A673 (cell line): ENCODE data around the gene CDH23. TPM values are rescaled to one million over a fixed set of nuclear protein-coding genes. Genes with fewer than 3 reads are reported as not detected.

Source experiments
- BruUV-seq: library from RNA; stranded (reverse); fragments of 400-500 nt; replicated peaks from 2 replicates; lab custom pipeline; 2021; lab: Mats Ljungman, UMichigan
- CTCF ChIA-PET: fragments of 300-600 bp; sonication (Branson Sonifier 250); formaldehyde crosslinking; loops from one replicate; lab custom pipeline; 2022; ENCODE audit warnings: antibody characterized with exemption; lab: Charles Lee
- POLR2A ChIA-PET: fragments of 300-600 bp; sonication (Branson Sonifier 250); formaldehyde crosslinking; loops from one replicate; lab custom pipeline; 2022; ENCODE audit warnings: antibody characterized with exemption; ENCODE audit not compliant: low non-redundant PET; lab: Charles Lee
- DNase-seq: peaks from one replicate; pipeline ENCODE4 v3.0.0-alpha.2; 2015; ENCODE audit warnings: low spot score
- H3K27ac ChIP-seq: fragments of 200-600 bp; sonication (generic); 2 replicates; pipeline ENCODE4 v1.5.1; 2016; ENCODE audit warnings: mixed run types, low read depth, mild to moderate bottlenecking, mixed read lengths, antibody characterized with exemption, low read length; ENCODE audit not compliant: poor library complexity, severe bottlenecking
- H3K27me3 ChIP-seq: fragments of 200-600 bp; sonication (generic); replicated peaks from 2 replicates; pipeline ENCODE4 v1.6.1; 2017; ENCODE audit warnings: mixed run types, low read depth, mild to moderate bottlenecking, mixed read lengths, antibody characterized with exemption, low read length; ENCODE audit not compliant: insufficient read depth, poor library complexity
- H3K36me3 ChIP-seq: fragments of 200-600 bp; sonication (generic); 2 replicates; pipeline ENCODE4 v1.6.1; 2016; ENCODE audit warnings: mixed run types, mild to moderate bottlenecking, mixed read lengths, antibody characterized with exemption, low read length; ENCODE audit not compliant: insufficient read depth, poor library complexity, severe bottlenecking
- H3K4me1 ChIP-seq: fragments of 200-600 bp; sonication (generic); 2 replicates; pipeline ENCODE4 v1.6.1; 2017; ENCODE audit warnings: mixed run types, mild to moderate bottlenecking, mixed read lengths, antibody characterized with exemption, low read length; ENCODE audit not compliant: insufficient read depth, poor library complexity, severe bottlenecking
- H3K4me3 ChIP-seq: fragments of 200-600 bp; sonication (generic); 2 replicates; pipeline ENCODE4 v1.5.1; 2016; ENCODE audit warnings: low read depth, mixed run types, mild to moderate bottlenecking, mixed read lengths, low read length; ENCODE audit not compliant: poor library complexity, severe bottlenecking
- H3K9me3 ChIP-seq: fragments of 200-600 bp; sonication (generic); 2 replicates; pipeline ENCODE4 v1.6.1; 2016; ENCODE audit warnings: mixed run types, low read depth, mild to moderate bottlenecking, mixed read lengths, antibody characterized with exemption, low read length; ENCODE audit not compliant: poor library complexity, severe bottlenecking
- EZH2 ChIP-seq: fragments of 200-600 bp; sonication (generic); IDR thresholded peaks from 2 replicates; pipeline ENCODE4 v1.6.1; 2017; ENCODE audit warnings: borderline replicate concordance, low read depth, mild to moderate bottlenecking, mixed read lengths, antibody characterized with exemption, low read length; ENCODE audit not compliant: poor library complexity, severe bottlenecking
- intact Hi-C: fragments of 100-400 bp; cut with micrococcal nuclease; formaldehyde crosslinking; loops from one replicate; pipeline ENCODE4 v1.10.0; 2022; ENCODE audit not compliant: unreplicated experiment
- total RNA-seq: library from RNA; stranded (reverse); gene quantifications from 2 replicates; pipeline ENCODE4 v1.2.3, GENCODE V29; 2021
- TF ChIP-seq, protein P1 (sequence below): fragments of 300-800, 200-600 bp; sonication (generic); conservative IDR thresholded peaks from 2 replicates; pipeline ENCODE4 v1.5.1; 2017; ENCODE audit warnings: low read depth, mild to moderate bottlenecking, antibody characterized with exemption, low read length, moderate library complexity, mixed read lengths

The CDH23 gene
- total RNA-seq, 1 experiment from 2014 or later, result 49.7 TPM

DNA sequence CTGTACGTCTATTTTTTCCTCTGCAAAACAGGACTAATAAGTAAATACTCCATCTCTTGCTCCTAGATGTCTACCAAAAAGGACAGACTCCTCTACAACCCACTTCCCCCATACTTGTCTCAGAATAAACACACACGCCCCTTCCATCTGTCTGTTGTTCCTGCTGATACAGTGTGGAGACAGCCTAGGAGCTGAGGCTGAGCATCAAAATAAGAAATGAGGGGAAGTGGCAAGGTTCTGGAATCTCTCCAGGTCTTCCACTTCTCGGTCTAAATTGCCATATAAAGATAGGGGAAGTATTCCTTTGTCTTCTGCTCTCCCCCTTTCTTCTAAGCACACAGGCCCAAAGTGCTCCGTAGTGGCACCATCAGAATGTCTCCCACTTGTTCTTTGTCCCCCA, 407.4 kb downstream of the CDH23 start:
- TF ChIP-seq, protein P1, sequence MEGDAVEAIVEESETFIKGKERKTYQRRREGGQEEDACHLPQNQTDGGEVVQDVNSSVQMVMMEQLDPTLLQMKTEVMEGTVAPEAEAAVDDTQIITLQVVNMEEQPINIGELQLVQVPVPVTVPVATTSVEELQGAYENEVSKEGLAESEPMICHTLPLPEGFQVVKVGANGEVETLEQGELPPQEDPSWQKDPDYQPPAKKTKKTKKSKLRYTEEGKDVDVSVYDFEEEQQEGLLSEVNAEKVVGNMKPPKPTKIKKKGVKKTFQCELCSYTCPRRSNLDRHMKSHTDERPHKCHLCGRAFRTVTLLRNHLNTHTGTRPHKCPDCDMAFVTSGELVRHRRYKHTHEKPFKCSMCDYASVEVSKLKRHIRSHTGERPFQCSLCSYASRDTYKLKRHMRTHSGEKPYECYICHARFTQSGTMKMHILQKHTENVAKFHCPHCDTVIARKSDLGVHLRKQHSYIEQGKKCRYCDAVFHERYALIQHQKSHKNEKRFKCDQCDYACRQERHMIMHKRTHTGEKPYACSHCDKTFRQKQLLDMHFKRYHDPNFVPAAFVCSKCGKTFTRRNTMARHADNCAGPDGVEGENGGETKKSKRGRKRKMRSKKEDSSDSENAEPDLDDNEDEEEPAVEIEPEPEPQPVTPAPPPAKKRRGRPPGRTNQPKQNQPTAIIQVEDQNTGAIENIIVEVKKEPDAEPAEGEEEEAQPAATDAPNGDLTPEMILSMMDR, result no peak
- TF ChIP-seq EZH2, result no peak
- no peak overlapping the region for H3K27ac ChIP-seq
- BruUV-seq, result no TSS peak
- CTCF ChIA-PET, result no interaction called here
- POLR2A ChIA-PET, result no interaction called here
- intact Hi-C loops, result no loop called here
- H3K27me3 ChIP-seq, result no peaks in the 10 kb centered on the region
- H3K9me3 ChIP-seq, result no peaks in the 10 kb centered on the region
- no peak overlapping the region for H3K4me3 ChIP-seq
- DNase-seq, result no peak
- H3K4me1 ChIP-seq, result no peaks in the 10 kb centered on the region
- no peaks in the 10 kb centered on the region for H3K36me3 ChIP-seq

DNA sequence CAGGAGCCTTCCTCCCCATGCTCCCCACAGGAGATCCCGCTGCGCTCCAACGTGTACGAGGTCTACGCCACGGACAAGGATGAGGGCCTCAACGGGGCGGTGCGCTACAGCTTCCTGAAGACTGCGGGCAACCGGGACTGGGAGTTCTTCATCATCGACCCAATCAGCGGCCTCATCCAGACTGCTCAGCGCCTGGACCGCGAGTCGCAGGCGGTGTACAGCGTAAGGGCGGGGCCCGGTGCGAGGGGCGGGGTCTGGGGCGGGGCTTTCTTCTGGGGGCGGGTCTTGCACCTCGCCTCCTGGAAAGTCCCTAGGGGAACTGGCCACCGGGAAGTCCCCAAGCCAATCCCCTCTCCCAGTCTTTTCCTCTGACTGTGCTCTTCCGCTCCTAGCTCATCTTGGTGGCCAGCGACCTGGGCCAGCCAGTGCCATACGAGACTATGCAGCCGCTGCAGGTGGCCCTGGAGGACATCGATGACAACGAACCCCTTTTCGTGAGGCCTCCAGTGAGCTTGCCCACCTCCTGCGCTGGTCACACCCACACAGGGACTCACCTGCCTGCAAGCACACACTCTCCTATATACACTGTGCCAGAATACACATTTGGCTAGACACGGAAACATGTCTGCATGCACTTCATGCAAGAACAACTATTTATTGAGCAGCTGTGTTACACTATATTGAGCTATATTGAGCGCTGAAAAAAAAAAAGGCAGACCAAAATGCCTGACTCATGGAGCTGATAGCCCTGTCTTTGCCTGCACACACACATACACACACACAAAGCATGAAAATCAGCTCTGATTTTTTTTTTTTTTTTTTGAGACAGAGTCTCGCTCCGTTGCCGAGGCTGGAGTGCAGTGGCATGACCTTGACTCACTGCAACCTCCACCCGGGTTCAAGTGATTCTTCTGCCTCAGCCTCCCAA, 409.3 kb downstream of the CDH23 start:
- H3K9me3 ChIP-seq, result no peaks in the 10 kb centered on the region
- POLR2A ChIA-PET, result no interaction called here
- no peak for DNase-seq
- TF ChIP-seq EZH2, result no peak
- TF ChIP-seq, protein P1, result no peak
- H3K27me3 ChIP-seq, result no peaks in the 10 kb centered on the region
- CTCF ChIA-PET, result interaction anchor here (0.6 kb wide), 1 partner anchor 544 kb away, joined by 8 read pairs; no protein-coding TSS in a partner anchor
- no peaks in the 10 kb centered on the region for H3K4me1 ChIP-seq
- no peaks in the 10 kb centered on the region for H3K36me3 ChIP-seq
- H3K27ac ChIP-seq, result no peak overlapping the region
- intact Hi-C loops, result no loop called here
- no TSS peak for BruUV-seq
- no peak overlapping the region for H3K4me3 ChIP-seq

DNA sequence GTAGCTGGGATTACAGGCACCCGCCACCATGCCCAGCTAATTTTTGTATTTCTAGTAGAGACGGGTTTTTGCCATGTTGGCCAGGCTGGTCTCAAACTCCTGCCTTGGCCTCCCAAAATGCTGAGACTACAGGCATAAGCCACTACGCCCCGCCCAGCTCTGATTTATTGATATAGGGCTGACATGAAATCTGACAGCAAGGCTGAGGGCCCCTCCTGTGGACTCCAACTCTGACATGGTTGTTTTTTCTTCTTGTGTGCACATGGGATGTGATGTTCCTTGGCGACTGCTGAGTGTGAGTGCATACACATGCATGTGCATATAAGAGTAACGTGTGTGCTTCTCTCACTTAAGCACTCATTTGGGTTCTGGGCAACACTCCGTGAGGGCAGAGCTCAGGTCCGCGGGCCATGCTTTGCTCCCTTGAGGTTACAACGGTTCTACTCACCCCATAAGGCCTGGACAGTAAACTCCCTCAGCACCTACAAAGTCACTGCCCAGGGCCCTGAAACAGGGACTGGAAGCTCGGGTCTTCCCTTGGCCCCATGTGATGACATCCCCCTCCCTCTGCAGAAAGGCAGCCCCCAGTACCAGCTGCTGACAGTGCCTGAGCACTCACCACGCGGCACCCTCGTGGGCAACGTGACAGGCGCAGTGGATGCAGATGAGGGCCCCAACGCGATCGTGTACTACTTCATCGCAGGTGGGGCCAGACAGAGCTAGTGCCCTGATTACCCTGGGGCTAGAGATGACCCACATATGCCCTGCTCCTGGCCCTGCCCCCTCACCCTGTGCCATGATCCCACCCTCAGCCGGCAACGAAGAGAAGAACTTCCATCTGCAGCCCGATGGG, 410.2 kb downstream of the CDH23 start:
- intact Hi-C loops, result no loop called here
- H3K4me1 ChIP-seq, result no peaks in the 10 kb centered on the region
- H3K9me3 ChIP-seq, result no peaks in the 10 kb centered on the region
- TF ChIP-seq, protein P1, result no peak
- no peak for TF ChIP-seq EZH2
- H3K27me3 ChIP-seq, result no peaks in the 10 kb centered on the region
- no peak overlapping the region for H3K27ac ChIP-seq
- H3K4me3 ChIP-seq, result no peak overlapping the region
- no TSS peak for BruUV-seq
- POLR2A ChIA-PET, result no interaction called here
- no peak for DNase-seq
- CTCF ChIA-PET, result no interaction called here
- no peaks in the 10 kb centered on the region for H3K36me3 ChIP-seq
